A549 (cell line): Measurements from ENCODE around the gene HJV. TPM values are rescaled to one million over a fixed set of nuclear protein-coding genes. Genes with fewer than 3 reads are reported as not detected.
A peak's percentile ranks its signal among the peaks of the same experiment; 100 is the strongest.

Experiments
- ATAC-seq, 2 experiments: fragments of 200-7000 bp in 1 of 2; fragments of >200 bp in 1 of 2; cut with Nextera tagmentation in 1 of 2; cut with Tn5 transposase in 1 of 2; 3 replicates each; pipeline versions ENCODE4 v1.8.0 to v1.9.1; 2018 to 2020; ENCODE audit warnings: mild to moderate bottlenecking in 1 of 2, moderate library complexity in 1 of 2
- CTCF ChIA-PET: fragments of 300-600 bp; sonication (Branson Sonifier 250); formaldehyde crosslinking; extraction: SDS; loops from one replicate; lab custom pipeline; 2021; ENCODE audit warnings: antibody characterized with exemption, inconsistent platforms; lab: Yijun Ruan, JAX
- POLR2A ChIA-PET: fragments of 350-600 bp; formaldehyde crosslinking; extraction: SDS; loops from one replicate; lab custom pipeline; 2021; ENCODE audit warnings: antibody characterized with exemption, inconsistent platforms; lab: Yijun Ruan, JAX
- DNase-seq, 2 experiments: peaks; one replicate each; pipeline versions ENCODE4 v3.0.0 to v3.0.0-alpha.2; 2011 to 2016; ENCODE audit warnings: low read depth in 1 of 2, low spot score in 1 of 2
- FAIRE-seq: peaks from 2 replicates; lab custom pipeline; 2011; peaks lifted over from hg19 to GRCh38; lab: Jason Lieb, UNC
- H3K27ac ChIP-seq, 2 experiments: fragments of >200 bp; sonication (Bioruptor Twin); formaldehyde crosslinking; 3 replicates each; pipeline ENCODE4 v1.5.1; 2016 to 2017
- H3K4me1 ChIP-seq: fragments of >200 bp; sonication (Bioruptor Twin); formaldehyde crosslinking; 3 replicates; pipeline ENCODE4 v1.6.1; 2016
- H3K4me2 ChIP-seq: fragments of >200 bp; sonication (Bioruptor Twin); formaldehyde crosslinking; 3 replicates; pipeline ENCODE4 v1.6.1; 2016
- H3K4me3 ChIP-seq: fragments of >200 bp; sonication (Bioruptor Twin); formaldehyde crosslinking; 3 replicates; pipeline ENCODE4 v1.5.1; 2016
- H3K9me3 ChIP-seq: fragments of >200 bp; sonication (Bioruptor Twin); formaldehyde crosslinking; 3 replicates; pipeline ENCODE4 v1.6.1; 2016
- BHLHE40 ChIP-seq: IDR thresholded peaks from 2 replicates; pipeline ENCODE4 v1.6.1; 2012; ENCODE audit warnings: low read depth, low read length, inconsistent platforms
- CEBPB ChIP-seq, 2 experiments: fragments of >200 bp in 1 of 2; sonication (Bioruptor Twin) in 1 of 2; formaldehyde crosslinking in 1 of 2; IDR thresholded peaks; 2 replicates each; pipeline ENCODE4 v1.6.1; 2012 to 2016
- CHD2 ChIP-seq: fragments of 150-350 bp; IDR thresholded peaks from 2 replicates; pipeline ENCODE4 v1.6.1; 2014; ENCODE audit warnings: low read length; ENCODE audit not compliant: partially characterized antibody
- EHMT2 ChIP-seq: fragments of 200-600 bp; sonication (generic); IDR thresholded peaks from 2 replicates; pipeline ENCODE4 v1.6.1; 2016; ENCODE audit warnings: antibody characterized with exemption, low read depth, mild to moderate bottlenecking, moderate library complexity
- FOSB ChIP-seq: fragments of 250-450 bp; sonication (Bioruptor Pico); IDR thresholded peaks from 2 replicates; pipeline ENCODE4 v1.5.0; 2020; ENCODE audit warnings: mild to moderate bottlenecking, moderate library complexity
- FOXS1 ChIP-seq: fragments of 250-450 bp; sonication (Bioruptor Pico); IDR thresholded peaks from 2 replicates; pipeline ENCODE4 v1.5.0; 2020; ENCODE audit warnings: mild to moderate bottlenecking, moderate library complexity
- HES2 ChIP-seq: fragments of >200 bp; sonication (Bioruptor Twin); formaldehyde crosslinking; IDR thresholded peaks from 2 replicates; pipeline ENCODE4 v1.6.1; 2016
- HOXA7 ChIP-seq: fragments of 250-450 bp; sonication (Bioruptor Pico); IDR thresholded peaks from 2 replicates; pipeline ENCODE4 v1.5.0; 2020; ENCODE audit warnings: mild to moderate bottlenecking, moderate library complexity
- HOXB5 ChIP-seq: fragments of 250-450 bp; sonication (Bioruptor Pico); IDR thresholded peaks from 2 replicates; pipeline ENCODE4 v1.5.0; 2020; ENCODE audit warnings: mild to moderate bottlenecking, moderate library complexity
- MAFK ChIP-seq: fragments of 450-650 bp; IDR thresholded peaks from 2 replicates; pipeline ENCODE4 v1.6.1; 2014; ENCODE audit not compliant: partially characterized antibody
- MAZ ChIP-seq: fragments of 150-350 bp; IDR thresholded peaks from 2 replicates; pipeline ENCODE4 v1.6.1; 2014; ENCODE audit warnings: antibody characterized with exemption, low read depth, low read length, borderline replicate concordance
- RAD21 ChIP-seq, 2 experiments: fragments of >200 bp in 1 of 2; sonication (Bioruptor Twin) in 1 of 2; formaldehyde crosslinking in 1 of 2; IDR thresholded peaks in 1 of 2; conservative IDR thresholded peaks in 1 of 2; 2 replicates in 1 of 2; 3 replicates in 1 of 2; pipeline ENCODE4 v1.6.1; 2012 to 2018; ENCODE audit warnings: inconsistent platforms in 1 of 2
- RARB ChIP-seq: fragments of 250-450 bp; sonication (Bioruptor Pico); IDR thresholded peaks from 2 replicates; pipeline ENCODE4 v1.8.0; 2021; ENCODE audit warnings: mild to moderate bottlenecking, moderate library complexity
- RNF2 ChIP-seq: fragments of 200-600 bp; sonication (generic); IDR thresholded peaks from 2 replicates; pipeline ENCODE4 v1.6.1; 2016; ENCODE audit warnings: low read depth, mild to moderate bottlenecking, antibody characterized with exemption, moderate library complexity, borderline replicate concordance
- SREBF2 ChIP-seq: fragments of 450-650 bp; IDR thresholded peaks from 2 replicates; pipeline ENCODE4 v1.6.1; 2014; ENCODE audit warnings: mild to moderate bottlenecking, moderate library complexity
- TFCP2L1 ChIP-seq: fragments of 250-450 bp; sonication (Bioruptor Pico); IDR thresholded peaks from 2 replicates; pipeline ENCODE4 v1.5.0; 2021; ENCODE audit warnings: mild to moderate bottlenecking
- ZC3H11A ChIP-seq: fragments of 450-650 bp; IDR thresholded peaks from 2 replicates; pipeline ENCODE4 v1.6.1; 2014; ENCODE audit warnings: antibody characterized with exemption, mild to moderate bottlenecking
- ZSCAN20 ChIP-seq: fragments of 250-450 bp; sonication (Bioruptor Pico); IDR thresholded peaks from 2 replicates; pipeline ENCODE4 v1.8.0; 2022; ENCODE audit warnings: mild to moderate bottlenecking, moderate library complexity
- WGBS: methylation state at CpG from one replicate; pipeline ENCODE4 v1.1.6; 2017; ENCODE audit errors: missing lambda C conversion rate; 5-methylcytosine and 5-hydroxymethylcytosine counted together
- polyA plus RNA-seq, 4 experiments: library from polyadenylated mRNA; depleted of rRNA in 3 of 4; stranded (reverse); fragments of >200 nt; fragmentation: RNase III in 1 of 4; extraction: RNeasy Plus Mini Kit Qiagen cat#74134 plus additional on column Dnase treatment in 1 of 4; gene quantifications; 2 replicates in 3 of 4; 3 replicates in 1 of 4; pipeline ENCODE4 v1.2.3, GENCODE V29; 2011 to 2017
- TF ChIP-seq, protein P1 (sequence below): fragments of 150-350 bp; IDR thresholded peaks from 2 replicates; pipeline ENCODE4 v1.6.1; 2014; ENCODE audit warnings: low read depth, mild to moderate bottlenecking, low read length
- TF ChIP-seq, protein P2 (sequence below): IDR thresholded peaks from 2 replicates; pipeline ENCODE4 v1.6.1; 2012; ENCODE audit warnings: low read depth, borderline replicate concordance

The HJV gene
- polyA plus RNA-seq, 2 of the 4 experiments (the other 2 are of a cell fraction): not detected

DNA sequence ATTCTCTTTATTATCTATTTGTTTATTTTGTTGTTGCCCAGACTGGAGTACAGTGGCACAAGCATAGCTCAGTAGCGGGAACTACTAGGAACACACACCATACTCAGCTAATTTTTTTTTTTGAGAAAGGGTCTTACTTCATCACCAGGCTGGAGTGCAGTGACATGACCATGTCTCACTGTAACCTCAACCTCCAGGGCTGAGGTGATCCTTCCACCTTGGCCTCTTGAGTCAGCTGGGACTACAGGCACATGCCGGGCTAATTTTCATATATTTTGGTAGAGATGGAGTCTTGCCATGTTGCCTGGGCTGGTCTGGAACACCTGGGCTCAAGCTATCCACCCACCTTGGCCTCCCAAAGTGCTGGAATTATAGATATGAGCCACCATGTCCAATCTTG, 19.8 kb downstream of the HJV start (continued):
- TF ChIP-seq SREBF2 (no peak), FOSB (no peak)

DNA sequence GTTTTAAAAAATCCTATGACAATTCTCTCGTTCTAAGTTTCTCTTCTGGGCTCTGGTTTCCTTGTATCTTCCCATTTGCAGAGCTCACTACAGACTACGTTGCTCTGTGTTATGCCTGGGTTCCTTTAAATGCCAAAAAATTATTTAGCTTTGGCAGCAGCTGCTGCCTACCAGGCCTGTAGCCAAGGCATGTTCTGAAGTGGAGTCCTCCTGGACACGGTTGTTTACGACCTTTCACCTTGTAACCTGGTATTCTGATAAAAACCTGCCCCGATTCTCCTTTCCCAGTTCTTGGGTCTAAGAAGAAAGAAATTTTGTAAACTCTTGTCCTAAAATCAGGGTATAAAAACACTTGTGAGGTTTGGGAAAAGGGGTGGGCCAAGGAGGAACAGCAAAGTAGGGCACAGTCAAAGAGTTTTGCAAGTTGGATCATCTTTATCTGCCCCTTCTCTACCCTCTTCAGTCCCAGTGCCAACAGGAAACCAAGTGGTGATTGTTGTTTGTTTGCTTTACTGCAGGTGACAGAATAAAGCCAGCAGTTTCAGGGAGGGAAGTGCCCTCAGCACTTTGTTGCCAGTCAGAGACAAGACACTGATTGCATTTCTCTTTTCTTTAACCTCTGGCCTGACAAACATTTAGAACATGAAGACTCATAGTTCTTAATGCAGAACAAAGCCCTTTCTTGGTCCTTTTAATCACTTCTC, 22.1 kb downstream of the HJV start:
- Histone ChIP-seq H3K4me1 (peaks cover 7% of the 10 kb centered on the region; the same call in 1 of the 3 replicates), H3K27ac (no peak overlapping the region), H3K4me2 (no peak overlapping the region), H3K9me3 (no peaks in the 10 kb centered on the region), H3K4me3 (no peak overlapping the region)
- ATAC-seq (no peak), FAIRE-seq (no peak), DNase-seq (no peak)
- TF ChIP-seq MAZ (no peak), ZC3H11A (no peak), HES2 (no peak), BHLHE40 (no peak)
- ChIA-PET CTCF (no interaction called here), POLR2A (no interaction called here)
- 54% methylated on average over 5 of the region's 5 CpGs for WGBS

GRCh38 chr1:145997718-145998023, 23.9 kb downstream of the HJV start:
- H3K4me3 ChIP-seq: no peak overlapping the region
- no peak for TF ChIP-seq MAFK
- no peaks in the 10 kb centered on the region for H3K9me3 ChIP-seq
- ChIA-PET POLR2A (no interaction called here), CTCF (interaction anchor here (0.9 to 24.2 kb wide), 3 partner anchors 14 to 35 kb away, joined by 4 to 566 read pairs (median 148); partner anchors contain the start of gene HJV)
- ATAC-seq (no peak), FAIRE-seq (no peak), DNase-seq (no peak)
- H3K27ac ChIP-seq: no peak overlapping the region
- H3K4me2 ChIP-seq: no peak overlapping the region
- WGBS: 62% methylated on average over 3 of the region's 3 CpGs
- H3K4me1 ChIP-seq: peaks cover 7% of the 10 kb centered on the region; the same call in 1 of the 3 replicates

- ChIA-PET CTCF (interaction anchor here (0.9 to 24.2 kb wide), 3 partner anchors 14 to 105 kb away, joined by 5 to 566 read pairs (median 148); partner anchors contain the start of gene HJV), POLR2A (no interaction called here)
- peak overlapping the region; percentile 46 to 68; a peak in 4 of 6 replicates for H3K27ac ChIP-seq
- ATAC-seq (peak in 1 of 2 experiments; percentile 7; a peak in 3 of 6 replicates), DNase-seq (no peak)
- H3K4me2 ChIP-seq: peak overlapping the region; percentile 83
- H3K9me3 ChIP-seq: no peaks in the 10 kb centered on the region
- TF ChIP-seq, protein P1, sequence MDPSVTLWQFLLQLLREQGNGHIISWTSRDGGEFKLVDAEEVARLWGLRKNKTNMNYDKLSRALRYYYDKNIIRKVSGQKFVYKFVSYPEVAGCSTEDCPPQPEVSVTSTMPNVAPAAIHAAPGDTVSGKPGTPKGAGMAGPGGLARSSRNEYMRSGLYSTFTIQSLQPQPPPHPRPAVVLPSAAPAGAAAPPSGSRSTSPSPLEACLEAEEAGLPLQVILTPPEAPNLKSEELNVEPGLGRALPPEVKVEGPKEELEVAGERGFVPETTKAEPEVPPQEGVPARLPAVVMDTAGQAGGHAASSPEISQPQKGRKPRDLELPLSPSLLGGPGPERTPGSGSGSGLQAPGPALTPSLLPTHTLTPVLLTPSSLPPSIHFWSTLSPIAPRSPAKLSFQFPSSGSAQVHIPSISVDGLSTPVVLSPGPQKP: no peak
- TF ChIP-seq SREBF2 (no peak), RAD21 (conservative IDR thresholded peaks at IDR 0.05 in 1 of 2, IDR thresholded peaks at IDR 0.05 in 1 of 2) (no peak), HOXB5 (CRISPR knock-in tag) (no peak), RARB (CRISPR knock-in tag) (no peak), HOXA7 (CRISPR knock-in tag) (no peak), RNF2 (no peak), TFCP2L1 (CRISPR knock-in tag) (no peak), EHMT2 (no peak), ZSCAN20 (no peak), FOXS1 (no peak), FOSB (no peak), CEBPB (IDR thresholded peaks at IDR 0.05) (no peak), BHLHE40 (no peak), MAFK (no peak), CHD2 (no peak)
- TF ChIP-seq, protein P2, sequence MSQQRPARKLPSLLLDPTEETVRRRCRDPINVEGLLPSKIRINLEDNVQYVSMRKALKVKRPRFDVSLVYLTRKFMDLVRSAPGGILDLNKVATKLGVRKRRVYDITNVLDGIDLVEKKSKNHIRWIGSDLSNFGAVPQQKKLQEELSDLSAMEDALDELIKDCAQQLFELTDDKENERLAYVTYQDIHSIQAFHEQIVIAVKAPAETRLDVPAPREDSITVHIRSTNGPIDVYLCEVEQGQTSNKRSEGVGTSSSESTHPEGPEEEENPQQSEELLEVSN: no peak
- TF ChIP-seq, all 56 proteins: peak for 0
- Histone ChIP-seq H3K4me1 (peaks cover 7% of the 10 kb centered on the region; the same call in 1 of the 3 replicates), H3K4me3 (peak overlapping the region; percentile 42)
- no peak for FAIRE-seq
- 77% methylated on average over 12 of the region's 12 CpGs for whole genome bisulfite sequencing
These were observed 24.4 kb downstream of the HJV start for GRCh38 chr1:145997016-145997717.
